Measurements from ENCODE around the gene PGRMC1.
A peak's percentile ranks its signal among the peaks of the same experiment; 100 is the strongest.

The PGRMC1 gene

GRCh38 chrX:119218198-119218597 lies 17.9 kb upstream of the PGRMC1 start:
- TF ChIP-seq CTCF (IDR thresholded peaks at IDR 0.05; ENCODE audit: low read depth, low read length, missing control alignments), result peak; percentile 14
- H3K4me3 ChIP-seq (replicated peaks; ENCODE audit: low read depth, low read length), result no peak overlapping the region
- no peak for DNase-seq (ENCODE audit: extremely low read depth, low read depth)

GRCh38 chrX:119222932-119223331 lies 13.2 kb upstream of the PGRMC1 start:
- H3K4me3 ChIP-seq (replicated peaks; ENCODE audit: low read depth, low read length), result no peak overlapping the region
- no peak for DNase-seq (ENCODE audit: extremely low read depth, low read depth)

GRCh38 chrX:119223783-119224182 lies 12.3 kb upstream of the PGRMC1 start:
- DNase-seq (ENCODE audit: extremely low read depth, low read depth), result no peak
- no peak overlapping the region for H3K4me3 ChIP-seq (replicated peaks; ENCODE audit: low read depth, low read length)
- TF ChIP-seq CTCF (IDR thresholded peaks at IDR 0.05; ENCODE audit: low read depth, low read length, missing control alignments), result no peak

More at GRCh38 chrX:119222932-119223331, 13.2 kb upstream of the PGRMC1 start:
- TF ChIP-seq CTCF (IDR thresholded peaks at IDR 0.05; ENCODE audit: low read depth, low read length, missing control alignments), result no peak

GRCh38 chrX:119226446-119226845 lies 9.6 kb upstream of the PGRMC1 start:
- no peak overlapping the region for H3K4me3 ChIP-seq (replicated peaks; ENCODE audit: low read depth, low read length)
- no peak for DNase-seq (ENCODE audit: extremely low read depth, low read depth)
- no peak for TF ChIP-seq CTCF (IDR thresholded peaks at IDR 0.05; ENCODE audit: low read depth, low read length, missing control alignments)

GRCh38 chrX:119228512-119229252 lies 7.4 kb upstream of the PGRMC1 start:
- peak; percentile 75 for DNase-seq (ENCODE audit: extremely low read depth, low read depth)
- no peak for TF ChIP-seq CTCF (IDR thresholded peaks at IDR 0.05; ENCODE audit: low read depth, low read length, missing control alignments)
- no peak overlapping the region for H3K4me3 ChIP-seq (replicated peaks; ENCODE audit: low read depth, low read length)

- TF ChIP-seq CTCF (IDR thresholded peaks at IDR 0.05; ENCODE audit: low read depth, low read length, missing control alignments), result no peak
- DNase-seq (ENCODE audit: extremely low read depth, low read depth), result no peak
- no peak overlapping the region for H3K4me3 ChIP-seq (replicated peaks; ENCODE audit: low read depth, low read length)
Observed at GRCh38 chrX:119229253-119229615, 6.9 kb upstream of the PGRMC1 start.

- no peak overlapping the region for H3K4me3 ChIP-seq (replicated peaks; ENCODE audit: low read depth, low read length)
- no peak for DNase-seq (ENCODE audit: extremely low read depth, low read depth)
Observed at GRCh38 chrX:119230850-119231249, 5.2 kb upstream of the PGRMC1 start.

More at GRCh38 chrX:119230850-119231249, 5.2 kb upstream of the PGRMC1 start:
- TF ChIP-seq CTCF (IDR thresholded peaks at IDR 0.05; ENCODE audit: low read depth, low read length, missing control alignments), result no peak
